HG03135 (cell line): Measurements from ENCODE around the gene TAF10.

Source experiments
- ATAC-seq: cut with Tn5 transposase; IDR thresholded peaks from one replicate; pipeline ENCODE4 v1.9.1; 2021; ENCODE audit warnings: mild to moderate bottlenecking, moderate library complexity; ENCODE audit not compliant: unreplicated experiment

Gene TAF10

GRCh38 chr11:6612213-6613041 is at the start of gene TAF10:
TAF10 (minus strand) TSS chr11:6612216; CDS start chr11:6612189, 27 bp downstream.
- peak; percentile 86 for ATAC-seq

GRCh38 chr11:6660712-6661111 is 48.7 kb upstream of the TAF10 start:
- no peak for ATAC-seq

GRCh38 chr11:6658647-6659046 is 46.6 kb upstream of the TAF10 start:
- ATAC-seq = no peak

- ATAC-seq = no peak
Measured at GRCh38 chr11:6657346-6657745, 45.3 kb upstream of the TAF10 start.

DNA sequence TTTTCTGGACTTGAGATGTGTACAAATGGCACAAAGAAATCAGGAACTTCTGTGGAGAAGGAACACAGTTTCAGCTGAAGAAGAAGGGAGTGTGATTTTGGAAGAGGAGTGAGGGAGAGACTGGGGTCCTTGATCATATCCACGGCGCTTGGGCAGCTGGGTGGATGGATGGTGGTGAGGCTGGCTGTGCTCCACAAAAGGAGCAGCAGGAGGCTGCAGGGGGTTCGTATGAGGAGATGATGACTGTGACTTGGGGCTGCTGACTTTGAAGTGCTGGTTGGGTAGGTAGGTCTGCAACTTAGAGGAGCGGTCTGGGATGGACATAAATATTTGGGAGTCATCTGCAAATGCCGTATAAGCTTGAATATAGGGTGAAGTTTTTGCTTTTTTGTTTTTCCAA is 44.9 kb upstream of the TAF10 start:
- ATAC-seq = no peak

DNA sequence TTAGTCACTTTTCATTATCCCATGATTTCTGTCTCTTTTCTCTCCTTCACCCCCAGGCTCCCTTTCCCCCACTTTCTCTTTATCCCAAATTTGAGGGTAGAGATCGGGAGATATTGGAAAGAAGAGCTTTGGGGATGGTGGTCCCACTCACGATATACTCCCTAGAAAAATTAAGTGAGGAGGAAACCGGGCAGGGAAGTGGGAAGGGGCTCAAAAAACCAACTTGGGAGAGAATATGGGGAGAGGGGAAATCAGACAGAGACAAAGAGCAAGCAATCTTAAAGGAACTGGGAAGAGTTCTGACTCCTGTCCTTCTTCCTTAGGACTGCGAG is 44.5 kb upstream of the TAF10 start:
- ATAC-seq = no peak

DNA sequence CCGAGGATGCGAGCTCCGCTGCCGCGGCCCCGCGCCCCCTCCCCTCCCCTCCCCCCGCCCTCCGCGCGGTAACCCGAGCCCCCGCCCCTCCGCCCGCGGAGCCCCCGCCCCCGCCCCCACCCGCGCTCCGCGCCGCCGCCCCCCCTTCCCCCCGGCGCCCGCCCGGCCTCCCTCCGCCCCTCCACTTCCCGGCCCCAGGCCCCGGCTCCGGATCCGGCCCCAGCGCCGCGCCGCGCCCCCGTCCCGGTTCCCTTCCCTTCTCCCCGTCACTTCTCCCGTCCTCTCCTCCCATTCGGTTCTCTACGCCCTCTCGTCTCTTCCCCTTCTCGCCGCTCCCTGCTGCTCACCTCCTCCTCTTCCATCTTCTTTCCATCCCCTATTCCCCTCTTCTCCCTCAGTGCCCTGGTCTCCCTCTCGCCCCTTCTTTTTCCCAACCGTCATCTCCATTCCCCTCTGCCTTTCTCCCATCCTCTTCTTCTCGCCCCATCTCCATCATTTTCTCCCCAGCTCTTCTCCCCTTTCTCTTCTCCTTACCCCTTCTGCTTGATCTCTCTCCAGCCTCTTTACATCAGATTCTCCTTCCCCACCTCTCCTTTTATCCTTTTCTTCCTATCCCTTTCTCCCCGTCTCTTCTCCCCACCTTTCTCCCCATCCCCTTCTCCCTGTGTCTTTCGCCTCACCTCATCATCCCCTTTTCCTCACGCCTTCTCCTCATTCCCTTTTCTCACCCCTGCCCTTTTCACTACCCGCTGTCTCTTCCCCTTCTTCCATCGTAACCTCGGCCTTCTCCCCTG is 44.0 kb upstream of the TAF10 start, which contains the start of gene DCHS1:
TSS of gene DCHS1 (minus strand) at position 20 of the 794 bp plus-strand sequence. CDS start 14,196 bp downstream, outside the sequence.
- no peak for ATAC-seq

DNA sequence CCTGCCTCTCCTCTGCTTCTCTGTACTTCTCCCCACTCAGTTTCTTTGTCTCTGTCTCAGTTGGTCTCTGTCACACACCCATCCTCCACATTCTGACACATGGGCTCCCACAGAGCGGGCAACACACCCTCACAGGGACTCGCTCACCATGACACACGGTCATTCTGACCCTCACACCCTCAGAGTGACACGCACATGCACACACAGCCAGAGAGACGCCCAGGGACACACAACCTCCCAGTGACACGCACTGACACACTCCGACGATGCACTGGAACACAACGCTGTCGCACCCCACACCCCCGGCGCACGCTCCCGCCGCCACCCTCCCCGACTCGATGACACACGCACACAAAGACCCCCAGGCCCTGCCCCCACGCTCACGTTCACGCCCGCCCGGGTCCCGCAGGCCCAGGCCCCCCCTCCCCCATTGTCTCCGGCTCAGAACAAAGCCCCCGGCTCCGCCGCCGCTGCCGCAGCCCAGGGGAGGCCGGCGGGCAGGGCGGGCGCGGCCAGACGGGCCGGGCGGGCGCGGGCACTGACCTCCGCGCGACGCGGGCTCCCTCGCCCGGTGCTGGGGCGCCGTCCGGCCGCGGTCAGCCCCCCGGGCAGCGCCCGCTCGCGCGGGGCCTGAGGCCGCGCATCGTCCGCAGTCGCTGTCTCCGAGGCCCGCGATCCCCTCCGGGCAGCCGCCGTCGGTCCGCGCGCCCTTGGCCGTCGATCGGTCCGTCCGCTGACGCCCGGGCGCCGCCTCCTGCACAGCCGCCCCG is 43.2 kb upstream of the TAF10 start:
- ATAC-seq = no peak

- ATAC-seq = no peak
Measured at GRCh38 chr11:6654281-6655019, 42.4 kb upstream of the TAF10 start.

DNA sequence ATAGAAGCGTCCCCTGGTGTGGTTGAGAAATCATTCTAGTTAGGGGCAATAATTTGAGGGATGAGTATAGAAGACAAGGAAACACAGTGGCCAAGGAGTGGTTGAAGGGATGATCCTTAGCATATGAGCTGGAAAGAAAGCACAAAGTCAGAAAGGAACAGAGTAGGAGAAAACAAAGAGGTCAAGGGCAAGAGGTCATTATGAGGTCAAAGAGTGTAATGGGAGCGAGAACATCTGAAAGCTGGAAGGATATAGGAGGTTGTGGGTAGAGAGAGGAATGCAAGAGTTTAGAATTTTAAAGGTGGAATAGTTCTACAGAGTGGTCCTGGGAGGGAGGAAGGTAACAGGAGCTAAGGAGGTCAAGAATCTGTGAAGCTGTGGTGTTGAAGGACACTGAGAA is 41.6 kb upstream of the TAF10 start:
- no peak for ATAC-seq

- ATAC-seq = no peak
Measured at GRCh38 chr11:6653097-6653496, 41.1 kb upstream of the TAF10 start.

DNA sequence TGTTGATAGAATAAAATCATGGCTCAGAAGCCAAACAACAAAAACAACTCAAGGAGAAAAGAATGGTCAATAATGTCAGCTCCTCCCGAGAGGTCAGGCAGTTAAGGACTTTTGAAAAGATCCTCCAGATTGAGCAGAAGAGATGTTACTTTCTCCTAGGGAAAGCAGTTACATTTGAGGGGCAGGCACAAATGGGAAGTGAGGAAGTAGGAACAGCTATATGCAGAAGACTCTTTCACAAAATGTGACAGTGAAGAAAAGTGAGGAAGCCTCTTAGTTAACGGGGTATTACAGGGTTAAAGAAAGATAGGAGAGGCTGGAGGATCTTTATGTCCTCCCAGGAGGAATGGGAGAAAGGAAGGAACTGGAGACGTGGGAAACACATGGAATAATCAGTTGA is 40.2 kb upstream of the TAF10 start:
- ATAC-seq = no peak

DNA sequence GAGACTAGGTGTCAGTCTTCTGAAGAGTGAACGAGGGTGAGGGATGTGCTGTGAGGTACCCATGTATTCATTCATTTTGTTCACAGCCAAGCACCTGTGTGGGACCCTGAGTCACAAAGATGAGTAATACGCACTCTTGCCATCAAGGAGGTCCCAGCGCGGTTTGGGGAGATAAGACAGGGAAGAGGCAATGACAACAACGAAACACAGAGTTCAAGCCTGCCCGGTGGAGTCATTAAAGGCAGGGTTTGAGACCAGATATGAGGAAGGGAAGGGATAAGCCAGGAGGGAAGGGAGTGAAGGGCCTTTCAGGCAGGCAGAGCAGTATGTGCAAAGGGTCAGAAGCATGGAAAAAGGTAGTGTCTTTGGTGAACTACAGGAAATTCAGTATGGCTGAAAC is 39.0 kb upstream of the TAF10 start:
- no peak for ATAC-seq

DNA sequence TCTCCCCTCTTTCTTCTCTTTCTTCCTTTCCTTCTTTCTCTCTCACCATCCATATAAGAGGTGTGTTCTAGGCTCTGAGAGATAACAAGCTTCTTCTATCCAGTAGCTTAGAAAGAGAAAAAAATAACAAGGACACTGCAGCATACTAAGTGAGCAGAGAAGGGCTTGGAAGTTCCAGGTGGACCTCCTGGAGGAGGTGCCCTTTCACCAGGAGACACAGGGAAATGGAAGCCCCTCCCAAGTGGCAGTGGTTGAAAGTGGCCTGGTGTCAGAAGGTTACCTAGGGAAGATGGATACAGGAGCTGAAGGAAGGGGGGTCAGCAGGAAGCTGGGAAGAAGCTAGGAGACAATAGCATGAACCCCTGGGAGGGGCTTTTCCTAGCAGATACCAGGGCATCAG is 38.1 kb upstream of the TAF10 start:
- ATAC-seq = no peak

GRCh38 chr11:6648501-6648900 is 36.5 kb upstream of the TAF10 start:
- ATAC-seq = no peak

DNA sequence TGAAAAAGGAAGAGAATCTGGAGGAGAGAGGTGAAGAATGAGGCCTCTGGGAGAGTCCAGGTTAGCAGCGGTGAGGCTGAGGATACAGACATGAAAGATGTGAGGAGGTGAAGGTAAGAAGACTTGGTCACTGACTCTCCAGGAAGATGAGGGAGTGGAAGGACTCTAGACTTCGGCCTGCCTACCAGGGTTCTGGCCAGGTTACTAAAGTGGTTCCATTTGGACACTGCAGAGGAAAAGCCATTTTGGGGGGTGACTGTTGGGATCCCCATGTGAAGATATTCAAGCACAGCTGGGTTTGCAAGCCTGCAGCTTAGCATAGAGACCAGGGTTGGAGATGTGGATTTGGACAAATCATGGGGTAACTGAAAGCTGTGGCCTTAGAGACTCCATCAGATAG is 35.8 kb upstream of the TAF10 start:
- no peak for ATAC-seq

DNA sequence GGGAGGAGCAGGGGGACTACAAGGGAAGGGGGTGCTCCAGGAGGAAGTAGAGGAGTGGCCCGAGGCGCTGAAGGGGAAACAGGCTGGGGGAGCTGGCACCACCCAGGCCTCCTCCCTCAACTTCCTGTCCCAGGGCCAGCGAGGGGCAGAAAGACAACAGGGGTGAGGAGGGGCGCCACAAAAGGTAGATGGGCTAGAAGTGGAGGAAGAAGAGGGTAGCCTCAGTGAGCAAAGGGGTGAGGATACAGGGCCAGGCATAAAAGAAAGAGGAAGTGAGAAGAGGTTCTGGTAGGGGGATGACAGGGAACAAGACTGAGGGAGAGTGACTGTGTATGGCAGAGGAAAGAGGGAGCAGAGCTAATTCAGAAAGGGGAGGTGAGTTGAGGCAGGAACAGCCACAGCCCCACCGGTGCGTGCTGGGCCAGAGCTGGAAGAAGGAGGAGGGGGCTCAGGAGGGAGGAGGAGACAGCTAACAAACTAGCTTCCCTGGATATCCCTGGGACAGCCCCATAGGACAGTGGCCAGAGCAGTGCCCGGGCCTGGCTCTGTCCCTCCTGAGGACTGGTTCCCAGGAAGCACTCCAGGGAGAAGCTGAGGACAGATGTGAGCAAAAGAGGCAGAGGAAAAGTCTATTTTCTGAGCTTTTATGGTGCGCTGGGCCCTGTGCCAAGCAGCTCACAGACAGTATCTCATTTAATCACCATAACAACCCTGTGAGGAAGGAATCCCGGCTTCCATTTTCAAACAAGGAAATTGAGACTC is 35.1 kb upstream of the TAF10 start:
- peak; percentile 90 for ATAC-seq

DNA sequence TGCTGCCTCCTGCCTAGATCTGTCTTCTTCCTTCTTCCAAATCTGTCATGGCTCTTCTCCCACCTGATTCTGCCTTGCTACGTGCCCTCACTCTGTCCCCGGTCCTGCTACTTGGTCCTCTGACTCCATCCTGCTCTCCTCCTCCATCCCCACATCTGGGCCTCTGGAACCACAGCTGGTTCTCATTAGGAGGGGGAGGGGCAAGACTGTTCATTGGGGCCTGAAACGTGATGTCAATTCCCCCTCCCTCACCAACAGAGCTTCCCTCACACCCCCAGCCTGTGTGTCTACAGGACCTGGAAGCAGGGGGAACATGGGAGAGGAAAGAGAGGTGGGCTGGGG is 34.5 kb upstream of the TAF10 start:
- ATAC-seq = no peak

GRCh38 chr11:6646071-6646470 is 34.1 kb upstream of the TAF10 start:
- ATAC-seq = no peak

DNA sequence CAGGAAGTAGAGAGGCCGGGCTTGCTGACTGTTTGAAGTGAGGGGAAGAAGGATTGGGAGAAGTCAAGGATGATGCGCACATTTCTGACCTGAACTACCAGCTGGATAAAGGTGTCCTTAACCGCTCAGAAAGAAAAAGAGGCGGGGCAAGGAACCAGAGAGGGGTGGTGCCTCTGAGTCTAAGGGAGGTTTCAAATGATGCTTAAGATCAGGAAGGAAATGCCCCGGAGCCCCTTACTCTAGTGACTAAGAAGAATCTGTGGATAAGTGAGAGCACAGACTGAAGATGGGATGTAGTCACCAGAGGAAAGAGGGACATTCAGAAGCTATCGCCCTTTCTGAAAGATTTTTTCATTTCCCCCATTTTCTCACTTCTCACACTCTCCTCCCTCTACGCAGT is 30.9 kb upstream of the TAF10 start:
- ATAC-seq = no peak
